Activated naive CD8-positive, alpha-beta T cell (primary cell): ENCODE data around the gene RLN1.

ENCODE experiments used
- H3K27ac Mint-ChIP-seq: one replicate; pipeline ENCODE4 v1.8.0; 2021; ENCODE audit warnings: mixed read lengths
- H3K27me3 Mint-ChIP-seq: one replicate; pipeline ENCODE4 v1.8.0; 2021; ENCODE audit warnings: mixed read lengths
- H3K36me3 Mint-ChIP-seq: one replicate; pipeline ENCODE4 v1.8.0; 2021; ENCODE audit warnings: mixed read lengths
- H3K4me1 Mint-ChIP-seq: one replicate; pipeline ENCODE4 v1.8.0; 2021; ENCODE audit warnings: low read depth, mixed read lengths
- H3K4me3 Mint-ChIP-seq: one replicate; pipeline ENCODE4 v1.8.0; 2021; ENCODE audit warnings: mild to moderate bottlenecking, mixed read lengths
- H3K9me3 Mint-ChIP-seq: one replicate; pipeline ENCODE4 v1.8.0; 2021; ENCODE audit warnings: low read depth, mixed read lengths

The RLN1 gene

GRCh38 chr9:5292141-5292540 lies 47.5 kb downstream of the RLN1 start:
- Mint-ChIP-seq H3K4me1 (no peaks in the 10 kb centered on the region), H3K27ac (no peak overlapping the region), H3K9me3 (peaks cover 23% of the 10 kb centered on the region), H3K4me3 (no peak overlapping the region), H3K27me3 (no peaks in the 10 kb centered on the region), H3K36me3 (peaks cover 29% of the 10 kb centered on the region)

DNA sequence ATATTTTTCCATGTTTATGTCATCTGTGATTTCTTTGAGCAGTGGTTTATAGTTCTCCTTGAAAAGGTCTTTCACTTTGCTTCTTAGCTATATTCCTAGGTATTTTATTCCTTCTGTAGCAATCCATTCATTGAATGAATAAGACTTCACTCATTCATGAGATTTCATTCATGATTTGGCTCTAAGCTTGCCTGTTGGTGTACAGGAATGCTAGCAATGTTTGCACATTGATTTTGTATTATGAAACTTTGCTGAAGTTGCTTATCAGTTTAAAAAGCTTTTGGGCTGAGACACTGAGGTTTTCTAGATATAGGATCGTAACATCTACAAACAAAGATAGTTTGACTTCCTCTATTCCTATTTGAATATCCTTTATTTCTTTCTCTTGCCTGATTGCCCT lies 51.1 kb downstream of the RLN1 start:
- Mint-ChIP-seq H3K27me3 (no peaks in the 10 kb centered on the region), H3K9me3 (peaks cover 9% of the 10 kb centered on the region), H3K4me1 (no peaks in the 10 kb centered on the region), H3K4me3 (no peak overlapping the region), H3K36me3 (peaks cover 9% of the 10 kb centered on the region), H3K27ac (no peak overlapping the region)

GRCh38 chr9:5286262-5286661 lies 53.4 kb downstream of the RLN1 start:
- H3K4me3 Mint-ChIP-seq: no peak overlapping the region
- no peaks in the 10 kb centered on the region for H3K4me1 Mint-ChIP-seq
- H3K36me3 Mint-ChIP-seq: peaks cover 9% of the 10 kb centered on the region

More at GRCh38 chr9:5286262-5286661, 53.4 kb downstream of the RLN1 start:
- Mint-ChIP-seq H3K27me3 (no peaks in the 10 kb centered on the region), H3K27ac (no peak overlapping the region), H3K9me3 (peaks cover 9% of the 10 kb centered on the region)
